Measurements from ENCODE around the gene CTNND2.

The CTNND2 gene

DNA sequence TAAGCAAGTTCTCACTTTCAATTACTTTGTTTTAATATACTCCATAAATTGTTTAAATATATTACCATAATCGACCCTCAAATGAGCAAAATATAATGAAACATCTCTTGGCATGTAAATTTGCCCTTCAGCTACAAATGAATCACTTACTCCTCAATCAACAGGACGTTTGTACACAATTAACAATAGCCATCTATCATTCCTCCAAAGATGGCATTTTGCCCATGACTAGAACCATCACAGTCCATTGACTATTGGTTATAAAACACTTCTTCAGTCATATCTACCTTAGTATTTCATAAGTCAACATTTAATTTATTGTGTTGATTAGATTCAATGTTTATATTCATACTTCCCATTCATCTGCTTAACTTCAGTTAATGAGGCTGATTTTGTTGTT, 127.2 kb downstream of the CTNND2 start:
- no peak for DNase-seq

GRCh38 chr5:11770310-11770709, 133.9 kb downstream of the CTNND2 start:
- DNase-seq, result no peak

DNA sequence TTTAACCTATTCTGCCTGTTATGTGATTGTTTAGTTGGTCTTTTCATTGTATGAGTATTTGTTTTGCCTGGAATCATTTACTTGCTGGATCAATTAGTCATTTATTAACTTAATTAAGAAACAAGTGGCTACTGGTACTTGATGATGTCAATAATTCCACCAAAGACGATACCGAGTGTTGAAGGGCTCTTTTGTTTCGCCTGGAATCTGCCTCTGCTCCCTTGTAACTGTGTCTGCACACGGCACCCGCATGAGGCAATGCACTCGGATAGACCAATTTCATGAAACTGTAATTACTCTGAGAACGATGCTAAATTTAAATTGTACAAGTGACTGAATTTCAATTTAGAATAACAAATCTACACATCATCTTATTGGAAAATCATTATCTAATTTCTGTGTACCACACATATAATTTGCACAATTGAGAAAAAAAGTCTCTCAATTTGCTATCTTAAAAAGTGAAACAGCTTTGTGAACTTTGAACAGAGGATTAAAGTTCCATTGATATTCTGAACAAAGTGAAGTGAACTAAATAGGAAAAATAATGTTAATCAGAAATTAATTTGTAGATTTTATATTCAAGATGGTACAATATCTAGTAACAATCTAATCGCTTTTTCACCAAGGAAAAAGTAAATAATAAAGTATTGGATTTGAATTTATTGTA, 143.2 kb downstream of the CTNND2 start:
- no peak for DNase-seq

GRCh38 chr5:11758321-11758720, 145.9 kb downstream of the CTNND2 start:
- no peak for DNase-seq

DNA sequence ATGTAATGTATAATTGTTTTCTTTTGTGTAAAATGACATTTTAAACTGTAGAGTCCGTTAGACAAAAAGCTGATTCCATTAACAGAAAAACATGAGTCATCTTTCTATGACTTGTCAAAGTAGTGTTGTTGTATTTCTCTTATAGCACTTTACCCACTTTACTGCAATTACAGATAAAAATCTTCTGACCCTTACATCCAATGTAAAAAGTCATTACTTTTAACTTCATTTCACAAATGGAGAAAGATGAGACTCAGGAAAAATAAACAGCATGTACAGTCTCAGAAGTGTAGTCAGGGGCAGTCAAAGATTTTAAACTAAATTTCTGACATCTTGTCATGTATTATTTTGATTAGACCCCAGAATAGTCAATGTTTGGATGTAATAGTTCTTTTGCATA, 146.6 kb downstream of the CTNND2 start:
- DNase-seq, result no peak

- DNase-seq, result no peak
These were observed 167.2 kb downstream of the CTNND2 start for GRCh38 chr5:11737010-11737409.

DNA sequence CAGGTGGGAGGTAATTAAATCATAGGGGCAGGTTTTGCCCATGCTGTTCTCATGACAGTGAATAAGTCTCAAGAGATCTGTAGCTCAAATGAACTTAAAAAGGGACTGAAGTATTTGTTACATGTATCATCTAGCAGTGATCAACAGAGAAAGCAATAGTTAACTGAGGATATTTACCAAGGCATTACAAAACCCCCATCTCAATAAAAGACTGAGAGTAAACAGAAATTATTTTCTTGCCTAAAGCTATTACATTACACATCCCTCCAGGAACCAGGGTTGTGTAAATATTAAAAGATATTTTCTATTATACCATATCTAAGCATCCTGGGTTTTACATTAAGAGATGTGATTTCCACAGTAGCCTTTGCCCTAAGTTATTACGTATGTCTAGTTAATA, 169.9 kb downstream of the CTNND2 start:
- no peak for DNase-seq

DNA sequence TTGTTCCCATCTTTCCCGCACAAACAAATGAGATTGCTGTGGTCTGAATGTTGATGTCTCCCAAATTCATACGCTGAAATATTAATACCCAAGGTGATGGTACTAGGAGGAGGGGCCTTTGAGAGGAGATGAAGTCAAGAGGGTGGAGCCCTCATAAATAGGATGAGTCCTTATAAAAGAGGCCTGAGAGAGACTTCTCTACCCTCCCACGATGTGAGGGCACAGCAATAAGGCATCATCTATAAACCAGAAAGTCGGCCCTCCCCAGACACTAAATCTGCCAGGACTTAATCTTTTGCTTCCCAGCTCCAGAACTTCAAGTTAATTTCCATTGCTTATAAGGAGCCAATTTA, 170.4 kb downstream of the CTNND2 start:
- DNase-seq, result no peak

- DNase-seq, result no peak
These were observed 170.9 kb downstream of the CTNND2 start for GRCh38 chr5:11733185-11733839.

- no peak for DNase-seq
These were observed 179.3 kb downstream of the CTNND2 start for GRCh38 chr5:11724940-11725339.

- DNase-seq, result peak; percentile 50
These were observed 184.3 kb downstream of the CTNND2 start for GRCh38 chr5:11719888-11720481.

DNA sequence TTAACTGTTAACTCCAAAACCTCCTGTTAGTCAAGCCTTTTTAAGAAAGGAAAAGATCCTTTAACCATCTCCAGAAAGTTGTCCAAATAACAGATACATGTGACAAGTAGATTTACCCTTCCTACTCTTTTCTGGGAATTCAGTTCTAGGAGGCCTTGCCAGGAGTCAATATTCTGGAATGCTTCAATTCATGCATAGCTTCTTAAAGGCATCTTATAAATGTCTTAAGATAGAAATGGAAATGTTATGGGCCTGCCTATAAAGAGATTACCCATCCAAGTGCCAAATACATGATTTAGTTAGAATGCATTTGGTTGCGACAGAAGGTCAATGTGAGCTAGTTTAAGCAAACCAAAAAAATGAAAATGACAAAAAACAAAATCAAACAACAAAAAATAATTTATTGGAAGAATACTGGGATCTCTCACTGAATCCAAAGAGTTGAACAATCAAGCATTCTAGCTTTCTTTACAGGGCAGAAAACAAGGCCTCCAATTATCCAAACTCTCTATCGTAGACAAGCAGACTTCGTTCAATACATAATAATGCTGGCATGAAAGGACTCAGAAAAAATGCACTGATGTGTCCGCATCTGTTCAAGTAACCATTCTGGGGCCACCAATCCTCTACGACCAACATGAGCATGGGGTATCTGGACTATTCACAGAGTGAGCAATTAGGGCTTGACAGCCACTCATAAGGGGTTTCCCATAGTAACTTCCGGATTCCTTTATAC, 188.6 kb downstream of the CTNND2 start:
- DNase-seq, result no peak

DNA sequence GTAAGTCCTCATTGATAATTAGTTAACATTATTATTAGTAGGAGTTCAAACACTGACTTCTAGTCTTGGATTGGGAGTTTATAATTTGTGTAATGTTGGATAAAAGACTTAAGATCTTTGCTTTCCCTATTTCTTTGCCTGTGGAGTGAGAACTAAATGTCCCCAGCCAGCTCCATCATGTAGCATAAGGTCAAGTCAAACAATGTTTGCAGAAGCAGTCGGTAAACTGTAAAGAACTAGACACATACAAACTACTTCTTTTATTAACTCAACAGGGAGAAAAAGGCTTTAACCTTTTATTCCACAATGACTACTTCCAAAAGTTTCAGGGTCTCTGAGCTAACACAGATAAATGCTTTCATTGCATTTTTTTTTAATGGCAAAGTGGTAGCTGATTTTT, 192.3 kb downstream of the CTNND2 start:
- DNase-seq, result no peak

- DNase-seq, result no peak
These were observed 195.2 kb downstream of the CTNND2 start for GRCh38 chr5:11709021-11709420.

DNA sequence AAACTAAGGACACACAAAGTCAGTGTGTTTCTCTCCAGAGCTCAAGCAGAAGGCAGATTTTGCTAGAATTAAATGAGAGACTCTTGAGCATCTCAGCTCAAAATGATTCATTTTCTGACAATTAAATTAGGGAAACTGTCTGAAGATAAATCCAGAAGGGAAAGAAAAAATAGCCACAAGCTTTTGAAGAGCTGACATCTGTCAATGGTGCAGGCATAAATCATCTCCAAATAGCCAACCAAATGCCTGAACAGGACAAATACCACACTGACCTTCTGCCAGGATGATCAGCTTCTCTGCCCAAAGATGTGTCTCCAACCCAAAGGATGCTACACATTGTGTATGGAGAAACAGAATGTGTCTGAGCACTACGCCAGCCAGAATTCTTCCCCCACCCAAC, 199.3 kb downstream of the CTNND2 start:
- no peak for DNase-seq

DNA sequence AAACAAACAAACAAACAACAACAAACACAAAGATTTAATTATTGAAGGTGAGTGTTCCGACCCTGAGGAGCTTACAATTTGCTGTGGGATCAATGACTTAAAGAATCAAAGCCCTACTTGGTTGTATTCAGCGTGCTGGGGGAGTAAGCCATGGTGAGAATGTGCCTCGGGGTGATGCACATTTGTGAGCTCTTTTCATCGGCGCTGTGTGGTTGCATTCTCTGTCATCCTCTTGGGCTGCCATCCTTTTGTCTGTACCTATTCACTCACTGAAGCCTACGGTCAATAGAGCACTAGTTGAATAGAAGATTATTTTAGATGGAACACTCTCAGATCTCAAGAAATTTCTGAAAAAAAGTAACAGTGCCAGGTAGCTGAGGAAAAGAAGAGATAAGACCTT, 203.9 kb downstream of the CTNND2 start:
- no peak for DNase-seq

GRCh38 chr5:11692636-11693035, 211.6 kb downstream of the CTNND2 start:
- DNase-seq, result no peak

- no peak for DNase-seq
These were observed 216.7 kb downstream of the CTNND2 start for GRCh38 chr5:11687498-11687897.

GRCh38 chr5:11684607-11685006, 219.6 kb downstream of the CTNND2 start:
- no peak for DNase-seq

- DNase-seq, result no peak
These were observed 220.6 kb downstream of the CTNND2 start for GRCh38 chr5:11683666-11684065.

- DNase-seq, result no peak
These were observed 222.4 kb downstream of the CTNND2 start for GRCh38 chr5:11681796-11682195.

DNA sequence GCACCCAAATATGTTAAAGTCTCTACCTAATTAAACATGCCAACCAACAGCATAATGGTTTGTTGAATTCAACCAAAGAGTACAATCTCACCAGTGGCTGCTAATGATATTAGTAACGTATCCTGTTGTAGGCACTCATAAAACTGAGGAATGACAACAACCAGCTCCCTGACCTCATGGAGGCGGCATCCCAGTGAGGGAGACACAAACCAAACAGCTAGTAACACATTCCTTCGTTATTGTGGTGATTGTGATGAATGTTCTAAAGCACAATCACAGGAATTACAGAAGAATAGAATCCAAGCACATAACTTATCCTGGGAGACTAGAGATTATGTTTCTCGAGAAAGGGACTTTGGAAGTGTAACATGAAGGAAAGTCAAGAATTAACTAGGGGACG, 224.6 kb downstream of the CTNND2 start:
- no peak for DNase-seq

DNA sequence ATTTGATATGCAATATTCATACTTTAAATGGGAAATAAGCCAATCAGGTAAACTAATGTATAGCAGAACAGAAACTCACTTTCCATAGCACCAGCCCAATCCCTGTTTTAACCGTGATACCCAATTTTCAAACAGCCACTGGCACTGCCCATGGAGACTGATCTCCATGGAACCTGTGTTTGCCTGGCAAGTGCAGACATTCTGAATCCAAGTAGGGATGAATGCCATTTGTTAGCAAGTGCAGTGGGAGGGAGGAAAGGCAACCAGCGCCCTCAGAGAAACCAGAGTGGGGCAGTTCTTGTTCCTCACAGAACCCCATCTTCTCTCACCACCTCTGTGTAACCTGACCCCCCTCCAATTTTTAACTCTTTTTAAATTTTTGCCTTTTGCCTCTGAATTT, 229.1 kb downstream of the CTNND2 start:
- DNase-seq, result no peak
